Subcutaneous adipose tissue (tissue), 4 donors: ENCODE data around the gene NAV3. TPM values are rescaled to one million over a fixed set of nuclear protein-coding genes. Genes with fewer than 3 reads are reported as not detected.

ENCODE experiments used
- CTCF ChIP-seq: fragments of 450-650 bp; IDR thresholded peaks from one replicate; pipeline ENCODE4 v1.5.1; 2016; ENCODE audit warnings: low read depth, mild to moderate bottlenecking, control low read depth, antibody characterized with exemption, moderate library complexity
- total RNA-seq, 4 donors: library from RNA; depleted of rRNA; stranded (reverse); fragments of >200 nt; gene quantifications; one replicate each; pipeline ENCODE4 v1.1.0, GENCODE V29; 2016

Gene NAV3
- total RNA-seq, 4 donors from 2014 or later = 9.3 to 36.6 (median 20.6) TPM

GRCh38 chr12:77796775-77797174 is 33.9 kb upstream of the NAV3 start:
- TF ChIP-seq CTCF = no peak

GRCh38 chr12:77800501-77800900 is 30.2 kb upstream of the NAV3 start:
- TF ChIP-seq CTCF = no peak

GRCh38 chr12:77808534-77808933 is 22.2 kb upstream of the NAV3 start:
- no peak for TF ChIP-seq CTCF

GRCh38 chr12:77813558-77813957 is 17.1 kb upstream of the NAV3 start:
- no peak for TF ChIP-seq CTCF

GRCh38 chr12:77814386-77814785 is 16.3 kb upstream of the NAV3 start:
- no peak for TF ChIP-seq CTCF

- no peak for TF ChIP-seq CTCF
These were observed 14.5 kb upstream of the NAV3 start for GRCh38 chr12:77816196-77816595.

- TF ChIP-seq CTCF = no peak
These were observed 13.4 kb upstream of the NAV3 start for GRCh38 chr12:77817276-77817675.
